GM12874 (cell line): Measurements from ENCODE around the gene EDN1.

Experiments used
- CTCF ChIP-seq: IDR thresholded peaks from 2 replicates; pipeline ENCODE4 v1.5.1; 2011; ENCODE audit warnings: low read depth, mild to moderate bottlenecking, control low read depth, low read length, moderate library complexity; ENCODE audit not compliant: insufficient read depth

EDN1 gene

GRCh38 chr6:12344296-12344695 lies 54.1 kb downstream of the EDN1 start:
- no peak for TF ChIP-seq CTCF

- TF ChIP-seq CTCF: no peak
These were observed 55.0 kb downstream of the EDN1 start for GRCh38 chr6:12344961-12345693.

- no peak for TF ChIP-seq CTCF
These were observed 55.5 kb downstream of the EDN1 start for GRCh38 chr6:12345694-12346058.
